CD14-positive monocyte (primary cell): ENCODE measurements around the gene CST9. TPM values are rescaled to one million over a fixed set of nuclear protein-coding genes. Genes with fewer than 3 reads are reported as not detected.

Experiments used
- DNase-seq, 3 donors: peaks; one replicate each; pipeline ENCODE4 v3.0.0-alpha.2; 2011 to 2022
- H2AFZ ChIP-seq: 2 replicates; pipeline ENCODE4 v1.6.0; 2012; ENCODE audit warnings: mild to moderate bottlenecking, low read depth, low read length, inconsistent platforms; ENCODE audit not compliant: insufficient read depth, poor library complexity, severe bottlenecking
- H3K27ac ChIP-seq, 2 donors: 1 replicate in 1 of 2; 2 replicates in 1 of 2; pipeline ENCODE4 v1.5.1; 2012 to 2013; ENCODE audit warnings: low read length in 2 of 2, control low read depth in 1 of 2, inconsistent platforms in 1 of 2, low read depth in 1 of 2, mild to moderate bottlenecking in 1 of 2
- H3K27me3 ChIP-seq, 2 donors: one replicate each; pipeline versions ENCODE4 v1.6.0 to v1.6.1; 2011 to 2013; ENCODE audit warnings: low read length in 2 of 2; ENCODE audit not compliant: control insufficient read depth in 2 of 2, insufficient read depth in 2 of 2
- H3K36me3 ChIP-seq, 2 donors: replicated peaks in 1 of 2; 1 replicate in 1 of 2; 2 replicates in 1 of 2; pipeline versions ENCODE4 v1.5.1 to v1.6.1; 2012 to 2013; ENCODE audit warnings: low read length in 2 of 2, control low read depth in 1 of 2, inconsistent platforms in 1 of 2, mild to moderate bottlenecking in 1 of 2; ENCODE audit not compliant: insufficient read depth in 2 of 2, control insufficient read depth in 1 of 2
- H3K4me1 ChIP-seq, 2 donors: 1 replicate in 1 of 2; 2 replicates in 1 of 2; pipeline versions ENCODE4 v1.5.1 to v1.6.1; 2012 to 2013; ENCODE audit warnings: low read length in 2 of 2, control low read depth in 1 of 2, inconsistent platforms in 1 of 2, mild to moderate bottlenecking in 1 of 2, moderate library complexity in 1 of 2; ENCODE audit not compliant: insufficient read depth in 2 of 2, control insufficient read depth in 1 of 2
- H3K4me2 ChIP-seq: replicated peaks from 2 replicates; pipeline ENCODE3; 2012; ENCODE audit warnings: low read length, moderate library complexity, mild to moderate bottlenecking; ENCODE audit not compliant: poor library complexity, severe bottlenecking; ENCODE audit errors: extremely low read depth
- H3K4me3 ChIP-seq, 3 experiments: fragments of 200-600 bp in 1 of 3; sonication (generic) in 1 of 3; replicated peaks in 1 of 3; 1 replicate in 2 of 3; 2 replicates in 1 of 3; pipeline ENCODE4 v1.5.1; 2011 to 2013; ENCODE audit warnings: low read length in 3 of 3, mild to moderate bottlenecking in 3 of 3, control low read depth in 2 of 3, low read depth in 2 of 3, inconsistent platforms in 1 of 3, moderate library complexity in 1 of 3
- H3K79me2 ChIP-seq: 2 replicates; pipeline ENCODE4 v1.6.0; 2012; ENCODE audit warnings: mild to moderate bottlenecking, control low read depth, inconsistent platforms, low read length, moderate library complexity; ENCODE audit not compliant: insufficient read depth
- H3K9ac ChIP-seq: 2 replicates; pipeline ENCODE4 v1.6.0; 2017; ENCODE audit warnings: low read length, mild to moderate bottlenecking; ENCODE audit not compliant: insufficient read depth, poor library complexity, severe bottlenecking
- H3K9me3 ChIP-seq, 2 donors: replicated peaks in 1 of 2; 1 replicate in 1 of 2; 2 replicates in 1 of 2; pipeline versions ENCODE4 v1.5.1 to v1.6.1; 2012 to 2013; ENCODE audit warnings: low read length in 2 of 2, control low read depth in 1 of 2; ENCODE audit not compliant: control insufficient read depth in 1 of 2, insufficient read depth in 1 of 2
- H4K20me1 ChIP-seq: 2 replicates; pipeline ENCODE4 v1.6.0; 2012; ENCODE audit warnings: mild to moderate bottlenecking, low read length, control low read depth, moderate library complexity; ENCODE audit not compliant: insufficient read depth
- H3K27ac Mint-ChIP-seq, 7 donors: one replicate each; pipeline ENCODE4 v1.8.0; 2020; ENCODE audit warnings: mild to moderate bottlenecking in 7 of 7, mixed read lengths in 7 of 7, moderate library complexity in 6 of 7, inconsistent platforms in 2 of 7
- H3K27me3 Mint-ChIP-seq, 3 donors: one replicate each; pipeline ENCODE4 v1.8.0; 2021 to 2022; ENCODE audit warnings: low read depth in 3 of 3, mild to moderate bottlenecking in 3 of 3, mixed read lengths in 3 of 3, moderate library complexity in 3 of 3, inconsistent platforms in 1 of 3
- H3K36me3 Mint-ChIP-seq, 2 donors: one replicate each; pipeline ENCODE4 v1.8.0; 2020; ENCODE audit warnings: mixed read lengths in 2 of 2, inconsistent platforms in 1 of 2, mild to moderate bottlenecking in 1 of 2
- H3K4me1 Mint-ChIP-seq: one replicate; pipeline ENCODE4 v1.8.0; 2020; ENCODE audit warnings: mild to moderate bottlenecking, mixed read lengths
- H3K4me3 Mint-ChIP-seq, 2 donors: one replicate each; pipeline ENCODE4 v1.8.0; 2020; ENCODE audit warnings: mild to moderate bottlenecking in 2 of 2, mixed read lengths in 2 of 2, moderate library complexity in 1 of 2
- H3K9me3 Mint-ChIP-seq, 7 donors: one replicate each; pipeline ENCODE4 v1.8.0; 2020 to 2022; ENCODE audit warnings: mixed read lengths in 7 of 7, mild to moderate bottlenecking in 6 of 7, moderate library complexity in 6 of 7, inconsistent platforms in 2 of 7
- WGBS: methylation state at CpG from one replicate; pipeline ENCODE4 v1.1.5; 2013; ENCODE audit warnings: missing lambda C conversion rate; ENCODE audit not compliant: insufficient coverage; 5-methylcytosine and 5-hydroxymethylcytosine counted together
- intact Hi-C, 2 donors: fragments of 100-400 bp; cut with micrococcal nuclease; formaldehyde crosslinking; loops; one replicate each; pipeline versions ENCODE4 v1.15.0 to v1.15.1; 2023
- polyA plus RNA-seq, 3 donors: library from polyadenylated mRNA; depleted of rRNA in 1 of 3; unstranded in 2 of 3; stranded (reverse) in 1 of 3; fragments of 300-500 nt in 2 of 3; fragments of >200 nt in 1 of 3; fragmentation: Illumina TruSeq in 2 of 3; gene quantifications; 1 replicate in 2 of 3; 2 replicates in 1 of 3; pipeline ENCODE4 v1.2.3, GENCODE V29; 2012 to 2021
- TF ChIP-seq, protein P1 (sequence below): fragments of 200-600 bp; IDR thresholded peaks from one replicate; pipeline ENCODE4 v1.8.0; 2022; ENCODE audit warnings: antibody characterized with exemption, mild to moderate bottlenecking

Gene CST9
- polyA plus RNA-seq, 3 donors, result 0.13 TPM; not detected in 2

GRCh38 chr20:23646106-23646873, 40.6 kb upstream of the CST9 start:
- peak overlapping the region in 1 of 2 donors; percentile 50 for H3K27ac ChIP-seq

DNA sequence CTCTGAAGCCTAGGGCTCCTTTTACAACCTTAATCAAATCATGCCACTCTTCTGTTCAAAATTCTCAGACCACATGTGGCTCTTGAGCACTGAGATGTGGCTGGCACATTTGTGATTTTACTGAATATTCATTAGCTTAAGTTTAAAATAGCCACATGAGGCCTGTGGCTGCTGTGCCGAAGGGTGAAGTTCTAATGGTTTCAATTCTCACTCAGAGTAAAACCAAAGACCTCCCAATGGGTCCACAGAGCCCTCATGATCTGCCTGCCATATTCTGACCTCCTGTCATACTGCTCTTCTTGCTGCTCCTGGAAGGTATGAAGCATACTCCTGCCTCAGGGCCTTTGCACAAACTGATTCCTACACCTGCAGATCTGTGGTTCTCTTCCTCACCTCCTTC, 39.9 kb upstream of the CST9 start:
- TF ChIP-seq, protein P1, sequence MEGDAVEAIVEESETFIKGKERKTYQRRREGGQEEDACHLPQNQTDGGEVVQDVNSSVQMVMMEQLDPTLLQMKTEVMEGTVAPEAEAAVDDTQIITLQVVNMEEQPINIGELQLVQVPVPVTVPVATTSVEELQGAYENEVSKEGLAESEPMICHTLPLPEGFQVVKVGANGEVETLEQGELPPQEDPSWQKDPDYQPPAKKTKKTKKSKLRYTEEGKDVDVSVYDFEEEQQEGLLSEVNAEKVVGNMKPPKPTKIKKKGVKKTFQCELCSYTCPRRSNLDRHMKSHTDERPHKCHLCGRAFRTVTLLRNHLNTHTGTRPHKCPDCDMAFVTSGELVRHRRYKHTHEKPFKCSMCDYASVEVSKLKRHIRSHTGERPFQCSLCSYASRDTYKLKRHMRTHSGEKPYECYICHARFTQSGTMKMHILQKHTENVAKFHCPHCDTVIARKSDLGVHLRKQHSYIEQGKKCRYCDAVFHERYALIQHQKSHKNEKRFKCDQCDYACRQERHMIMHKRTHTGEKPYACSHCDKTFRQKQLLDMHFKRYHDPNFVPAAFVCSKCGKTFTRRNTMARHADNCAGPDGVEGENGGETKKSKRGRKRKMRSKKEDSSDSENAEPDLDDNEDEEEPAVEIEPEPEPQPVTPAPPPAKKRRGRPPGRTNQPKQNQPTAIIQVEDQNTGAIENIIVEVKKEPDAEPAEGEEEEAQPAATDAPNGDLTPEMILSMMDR, result no peak
- H3K27ac ChIP-seq, result peak overlapping the region in 1 of 2 donors; percentile 37
- Mint-ChIP-seq H3K36me3 (no peaks in the 10 kb centered on the region), H3K4me3 (no peak overlapping the region), H3K4me1 (peaks cover 75% of the 10 kb centered on the region), H3K27ac (no peak overlapping the region), H3K9me3 (peaks cover 0 to 2% (median 0%) of the 10 kb centered on the region in 7 donors), H3K27me3 (peaks cover 0 to 2% (median 0%) of the 10 kb centered on the region in 3 donors)
- no peaks in the 10 kb centered on the region for H4K20me1 ChIP-seq
- intact Hi-C loops, result no loop called here
- no peaks in the 10 kb centered on the region for H3K27me3 ChIP-seq
- DNase-seq, result no peak
- no peak overlapping the region for H3K4me2 ChIP-seq
- no peak overlapping the region for H3K9ac ChIP-seq
- H3K4me3 ChIP-seq, result no peak overlapping the region
- no peak overlapping the region for H2AFZ ChIP-seq
- no peaks in the 10 kb centered on the region for H3K9me3 ChIP-seq
- peaks cover 70 to 84% of the 10 kb centered on the region in 2 donors for H3K4me1 ChIP-seq
- no peaks in the 10 kb centered on the region for H3K36me3 ChIP-seq
- 80% methylated on average over 1 of the region's 1 CpG for WGBS
- no peaks in the 10 kb centered on the region for H3K79me2 ChIP-seq

More at GRCh38 chr20:23646106-23646873, 40.6 kb upstream of the CST9 start:
- peak in 2 of 3 donors; percentile 30 to 35 for DNase-seq
- H3K9me3 ChIP-seq, result no peaks in the 10 kb centered on the region
- Mint-ChIP-seq H3K36me3 (no peaks in the 10 kb centered on the region), H3K4me1 (peaks cover 68% of the 10 kb centered on the region), H3K27ac (peak overlapping the region in 5 of 7 donors; percentile 15 to 87 (median 65)), H3K9me3 (peaks cover 0 to 2% (median 0%) of the 10 kb centered on the region in 7 donors), H3K4me3 (no peak overlapping the region), H3K27me3 (peaks cover 0 to 2% (median 0%) of the 10 kb centered on the region in 3 donors)
- H3K4me1 ChIP-seq, result peaks cover 62 to 77% of the 10 kb centered on the region in 2 donors
- intact Hi-C loops, result no loop called here
- H3K9ac ChIP-seq, result no peak overlapping the region
- H3K79me2 ChIP-seq, result no peaks in the 10 kb centered on the region
- H2AFZ ChIP-seq, result no peak overlapping the region
- no peaks in the 10 kb centered on the region for H3K36me3 ChIP-seq
- WGBS, result 0% methylated on average over 2 of the region's 4 CpGs
- H3K4me2 ChIP-seq, result no peak overlapping the region
- H3K4me3 ChIP-seq, result no peak overlapping the region
- H3K27me3 ChIP-seq, result no peaks in the 10 kb centered on the region
- TF ChIP-seq, protein P1, result no peak
- no peaks in the 10 kb centered on the region for H4K20me1 ChIP-seq
